SJSA1 (cell line): ENCODE data around the gene ZNF512. TPM values are rescaled to one million over a fixed set of nuclear protein-coding genes. Genes with fewer than 3 reads are reported as not detected.
A peak's percentile ranks its signal among the peaks of the same experiment; 100 is the strongest.
"Not testable (repeated sequence)": the region's sequence is repeated elsewhere in the genome, so short reads cannot be mapped to it uniquely, and the experiment has no call there.

Experiments
- DNase-seq, 2 experiments: peaks; one replicate each; pipeline ENCODE4 v3.0.0-alpha.2; 2015 to 2020; ENCODE audit warnings: low spot score in 2 of 2, low read depth in 1 of 2
- H3K27ac ChIP-seq: fragments of 250-450 bp; sonication (Bioruptor Pico); 2 replicates; pipeline ENCODE4 v1.5.1; 2020; ENCODE audit warnings: mild to moderate bottlenecking, moderate library complexity
- H3K27me3 ChIP-seq: fragments of 250-450 bp; sonication (Bioruptor Pico); replicated peaks from 2 replicates; pipeline ENCODE4 v1.5.1; 2020; ENCODE audit warnings: mild to moderate bottlenecking, moderate library complexity
- H3K36me3 ChIP-seq: fragments of 250-450 bp; sonication (Bioruptor Pico); 2 replicates; pipeline ENCODE4 v1.5.1; 2020; ENCODE audit warnings: mild to moderate bottlenecking
- H3K4me1 ChIP-seq: fragments of 250-450 bp; sonication (Bioruptor Pico); replicated peaks from 2 replicates; pipeline ENCODE4 v1.6.1; 2021; ENCODE audit warnings: mild to moderate bottlenecking
- H3K4me3 ChIP-seq: fragments of 250-450 bp; sonication (Bioruptor Pico); 2 replicates; pipeline ENCODE4 v1.5.1; 2020; ENCODE audit warnings: mild to moderate bottlenecking
- H3K9me3 ChIP-seq: fragments of 250-450 bp; sonication (Bioruptor Pico); replicated peaks from 2 replicates; pipeline ENCODE4 v1.5.1; 2020; ENCODE audit warnings: mild to moderate bottlenecking
- total RNA-seq: library from RNA; depleted of rRNA; stranded (reverse); fragments of >200 nt; shearing (Covaris generic); gene quantifications from 2 replicates; pipeline ENCODE4 v1.2.3, GENCODE V29; 2014

ZNF512 gene
- total RNA-seq, 1 experiment from 2014 or later = 52.8 TPM

- H3K9me3 ChIP-seq, H3K27ac ChIP-seq, H3K4me3 ChIP-seq, DNase-seq, H3K27me3 ChIP-seq: not testable (repeated sequence)
- Histone ChIP-seq H3K36me3 (peaks cover 18% of the 10 kb centered on the region), H3K4me1 (peaks cover 16% of the 10 kb centered on the region)
These were observed 11.3 kb downstream of the ZNF512 start for GRCh38 chr2:27594020-27594703.

- H3K36me3 ChIP-seq = peaks cover 31% of the 10 kb centered on the region
- peaks cover 16% of the 10 kb centered on the region for H3K4me1 ChIP-seq
- H3K4me3 ChIP-seq, DNase-seq, H3K27me3 ChIP-seq, H3K9me3 ChIP-seq, H3K27ac ChIP-seq: not testable (repeated sequence)
These were observed 12.6 kb downstream of the ZNF512 start for GRCh38 chr2:27595412-27595811.

- no peaks in the 10 kb centered on the region for H3K27me3 ChIP-seq
- no peak overlapping the region for H3K4me3 ChIP-seq
- H3K27ac ChIP-seq = no peak overlapping the region
- peaks cover 43% of the 10 kb centered on the region for H3K36me3 ChIP-seq
- DNase-seq = no peak
- peaks cover 16% of the 10 kb centered on the region for H3K4me1 ChIP-seq
- peaks cover 5% of the 10 kb centered on the region; the same call in 1 of the 2 replicates for H3K9me3 ChIP-seq
These were observed 13.8 kb downstream of the ZNF512 start for GRCh38 chr2:27596627-27597026.

GRCh38 chr2:27606611-27607010 lies 23.8 kb downstream of the ZNF512 start:
- no peak for DNase-seq
- Histone ChIP-seq H3K9me3 (no peaks in the 10 kb centered on the region), H3K27me3 (no peaks in the 10 kb centered on the region), H3K4me1 (no peaks in the 10 kb centered on the region), H3K36me3 (peaks cover 78% of the 10 kb centered on the region), H3K4me3 (no peak overlapping the region), H3K27ac (no peak overlapping the region)

GRCh38 chr2:27613985-27614384 lies 31.1 kb downstream of the ZNF512 start:
- Histone ChIP-seq H3K9me3 (no peaks in the 10 kb centered on the region), H3K36me3 (peaks cover 78% of the 10 kb centered on the region), H3K27me3 (no peaks in the 10 kb centered on the region), H3K27ac (no peak overlapping the region), H3K4me1 (no peaks in the 10 kb centered on the region), H3K4me3 (no peak overlapping the region)
- DNase-seq = no peak

- Histone ChIP-seq H3K36me3 (peaks cover 80% of the 10 kb centered on the region), H3K4me1 (no peaks in the 10 kb centered on the region), H3K4me3 (no peak overlapping the region), H3K27me3 (no peaks in the 10 kb centered on the region), H3K27ac (no peak overlapping the region), H3K9me3 (no peaks in the 10 kb centered on the region)
- no peak for DNase-seq
These were observed 32.5 kb downstream of the ZNF512 start for GRCh38 chr2:27615316-27615715.

- no peaks in the 10 kb centered on the region for H3K27me3 ChIP-seq
- peak overlapping the region; percentile 47; the same call in 1 of the 2 replicates for H3K27ac ChIP-seq
- H3K9me3 ChIP-seq = no peaks in the 10 kb centered on the region
- DNase-seq = no peak
- peaks cover 29% of the 10 kb centered on the region for H3K4me1 ChIP-seq
- no peak overlapping the region for H3K4me3 ChIP-seq
- peaks cover 73% of the 10 kb centered on the region for H3K36me3 ChIP-seq
These were observed 38.7 kb downstream of the ZNF512 start for GRCh38 chr2:27621524-27621923.

- peak; percentile 76 to 88 for DNase-seq
- Histone ChIP-seq H3K4me1 (peaks cover 43% of the 10 kb centered on the region), H3K27ac (peak overlapping the region; percentile 47), H3K4me3 (no peak overlapping the region), H3K27me3 (no peaks in the 10 kb centered on the region), H3K9me3 (no peaks in the 10 kb centered on the region), H3K36me3 (peaks cover 59% of the 10 kb centered on the region)
These were observed 40.1 kb downstream of the ZNF512 start for GRCh38 chr2:27622921-27623384.

GRCh38 chr2:27624943-27625342 lies 42.1 kb downstream of the ZNF512 start:
- H3K4me1 ChIP-seq = peaks cover 53% of the 10 kb centered on the region
- no peak for DNase-seq
- no peak overlapping the region for H3K27ac ChIP-seq
- no peaks in the 10 kb centered on the region for H3K9me3 ChIP-seq
- H3K27me3 ChIP-seq = no peaks in the 10 kb centered on the region
- peaks cover 50% of the 10 kb centered on the region for H3K36me3 ChIP-seq
- H3K4me3 ChIP-seq = no peak overlapping the region

GRCh38 chr2:27626323-27626722 lies 43.5 kb downstream of the ZNF512 start:
- Histone ChIP-seq H3K27ac (peak overlapping the region; percentile 97), H3K4me1 (peaks cover 53% of the 10 kb centered on the region), H3K36me3 (peaks cover 51% of the 10 kb centered on the region)
- not testable (repeated sequence) for H3K27me3 ChIP-seq, H3K4me3 ChIP-seq, DNase-seq, H3K9me3 ChIP-seq

GRCh38 chr2:27626921-27627320 lies 44.1 kb downstream of the ZNF512 start:
- peak overlapping the region; percentile 97 for H3K27ac ChIP-seq
- peaks cover 50% of the 10 kb centered on the region for H3K4me1 ChIP-seq
- H3K27me3 ChIP-seq, H3K4me3 ChIP-seq, H3K9me3 ChIP-seq: not testable (repeated sequence)
- peak in 1 of 2 experiments; percentile 44 for DNase-seq
- peaks cover 51% of the 10 kb centered on the region for H3K36me3 ChIP-seq

- Histone ChIP-seq H3K36me3 (peaks cover 57% of the 10 kb centered on the region), H3K27ac (peak overlapping the region; percentile 97), H3K4me1 (peaks cover 37% of the 10 kb centered on the region), H3K4me3 (peak overlapping the region; percentile 62), H3K27me3 (no peaks in the 10 kb centered on the region), H3K9me3 (no peaks in the 10 kb centered on the region)
- DNase-seq = peak; percentile 82 to 91
These were observed 45.3 kb downstream of the ZNF512 start for GRCh38 chr2:27627963-27628766.

GRCh38 chr2:27628767-27629709 lies 46.2 kb downstream of the ZNF512 start, which contains the start of the genes CCDC121 and GPN1:
TSS of gene CCDC121 (minus strand) at chr2:27629012. CDS start at chr2:27627799, 1,213 bp downstream.
TSS of gene GPN1 (plus strand) at chr2:27629050. CDS start at chr2:27629059, 9 bp downstream.
- Histone ChIP-seq H3K27me3 (no peaks in the 10 kb centered on the region), H3K9me3 (no peaks in the 10 kb centered on the region), H3K4me3 (peak within 1 kb of the TSS; percentile 62), H3K4me1 (peaks cover 28% of the 10 kb centered on the region), H3K27ac (peak within 1 kb of the TSS; percentile 97), H3K36me3 (peaks cover 58% of the 10 kb centered on the region)
- DNase-seq = peak; percentile 92 to 97
